ENCODE measurements around the gene CTNNA1.

GRCh38 chr5:138938526-138938925, 185.3 kb downstream of the CTNNA1 start:
- TF ChIP-seq, protein P1, sequence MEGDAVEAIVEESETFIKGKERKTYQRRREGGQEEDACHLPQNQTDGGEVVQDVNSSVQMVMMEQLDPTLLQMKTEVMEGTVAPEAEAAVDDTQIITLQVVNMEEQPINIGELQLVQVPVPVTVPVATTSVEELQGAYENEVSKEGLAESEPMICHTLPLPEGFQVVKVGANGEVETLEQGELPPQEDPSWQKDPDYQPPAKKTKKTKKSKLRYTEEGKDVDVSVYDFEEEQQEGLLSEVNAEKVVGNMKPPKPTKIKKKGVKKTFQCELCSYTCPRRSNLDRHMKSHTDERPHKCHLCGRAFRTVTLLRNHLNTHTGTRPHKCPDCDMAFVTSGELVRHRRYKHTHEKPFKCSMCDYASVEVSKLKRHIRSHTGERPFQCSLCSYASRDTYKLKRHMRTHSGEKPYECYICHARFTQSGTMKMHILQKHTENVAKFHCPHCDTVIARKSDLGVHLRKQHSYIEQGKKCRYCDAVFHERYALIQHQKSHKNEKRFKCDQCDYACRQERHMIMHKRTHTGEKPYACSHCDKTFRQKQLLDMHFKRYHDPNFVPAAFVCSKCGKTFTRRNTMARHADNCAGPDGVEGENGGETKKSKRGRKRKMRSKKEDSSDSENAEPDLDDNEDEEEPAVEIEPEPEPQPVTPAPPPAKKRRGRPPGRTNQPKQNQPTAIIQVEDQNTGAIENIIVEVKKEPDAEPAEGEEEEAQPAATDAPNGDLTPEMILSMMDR (IDR thresholded peaks at IDR 0.05; ENCODE audit: insufficient read depth, low read depth, low read length) = no peak
- TF ChIP-seq EZH2 (IDR thresholded peaks at IDR 0.05; ENCODE audit: insufficient read depth, low read length) = no peak

Measured in astrocyte (in vitro differentiated cells and primary cell).